ENCODE measurements around the gene SCAF1. TPM values are rescaled to one million over a fixed set of nuclear protein-coding genes. Genes with fewer than 3 reads are reported as not detected.

Gene SCAF1
- total and polyA plus RNA-seq, 2 of the 13 experiments (the other 11 are each of a cell fraction or from before 2014, with no cell fraction given): 3.3 to 6.1 TPM

DNA sequence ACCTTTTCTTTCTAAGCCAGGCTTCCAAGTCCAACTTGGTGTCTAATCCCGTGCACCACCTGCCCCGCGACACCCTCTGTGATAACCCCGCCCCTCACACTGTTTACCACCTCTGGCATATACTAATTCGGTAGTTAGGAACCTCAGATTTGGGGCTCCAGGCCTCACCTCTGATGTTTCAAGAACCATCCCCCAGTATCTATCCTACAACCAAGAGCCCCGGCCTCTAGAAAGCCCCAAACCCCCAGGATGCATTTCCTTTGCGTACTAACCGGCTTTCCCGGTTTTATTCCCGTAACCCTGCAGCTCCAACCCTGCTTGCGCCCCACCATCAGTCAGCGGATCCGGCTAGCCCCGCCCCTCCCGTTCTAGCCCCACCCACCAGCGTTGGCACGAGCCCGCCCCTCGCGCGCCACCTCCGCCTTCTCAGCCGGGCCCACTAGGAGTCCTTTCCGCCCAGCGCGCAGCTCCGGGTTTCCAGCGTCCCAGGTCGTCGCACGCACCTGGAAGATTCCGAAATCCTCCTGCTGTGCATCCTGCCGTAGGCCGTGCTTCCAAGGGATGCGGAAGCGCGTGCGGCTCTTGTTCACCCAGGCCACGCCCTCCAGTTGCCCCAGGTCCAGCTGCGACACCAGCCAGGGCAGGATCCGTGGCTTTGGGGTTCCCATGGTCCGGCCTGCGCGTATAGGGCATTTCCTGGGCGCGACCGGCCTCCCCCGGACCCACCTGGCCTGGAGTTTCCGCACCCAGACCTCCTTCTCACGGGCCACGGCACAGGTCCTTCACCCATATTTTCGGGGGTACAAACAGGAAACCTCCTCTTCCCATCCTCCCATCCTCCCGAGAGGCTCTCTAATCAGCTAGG lies 22.4 kb downstream of the SCAF1 start (continued):
- TF ChIP-seq, protein P1, sequence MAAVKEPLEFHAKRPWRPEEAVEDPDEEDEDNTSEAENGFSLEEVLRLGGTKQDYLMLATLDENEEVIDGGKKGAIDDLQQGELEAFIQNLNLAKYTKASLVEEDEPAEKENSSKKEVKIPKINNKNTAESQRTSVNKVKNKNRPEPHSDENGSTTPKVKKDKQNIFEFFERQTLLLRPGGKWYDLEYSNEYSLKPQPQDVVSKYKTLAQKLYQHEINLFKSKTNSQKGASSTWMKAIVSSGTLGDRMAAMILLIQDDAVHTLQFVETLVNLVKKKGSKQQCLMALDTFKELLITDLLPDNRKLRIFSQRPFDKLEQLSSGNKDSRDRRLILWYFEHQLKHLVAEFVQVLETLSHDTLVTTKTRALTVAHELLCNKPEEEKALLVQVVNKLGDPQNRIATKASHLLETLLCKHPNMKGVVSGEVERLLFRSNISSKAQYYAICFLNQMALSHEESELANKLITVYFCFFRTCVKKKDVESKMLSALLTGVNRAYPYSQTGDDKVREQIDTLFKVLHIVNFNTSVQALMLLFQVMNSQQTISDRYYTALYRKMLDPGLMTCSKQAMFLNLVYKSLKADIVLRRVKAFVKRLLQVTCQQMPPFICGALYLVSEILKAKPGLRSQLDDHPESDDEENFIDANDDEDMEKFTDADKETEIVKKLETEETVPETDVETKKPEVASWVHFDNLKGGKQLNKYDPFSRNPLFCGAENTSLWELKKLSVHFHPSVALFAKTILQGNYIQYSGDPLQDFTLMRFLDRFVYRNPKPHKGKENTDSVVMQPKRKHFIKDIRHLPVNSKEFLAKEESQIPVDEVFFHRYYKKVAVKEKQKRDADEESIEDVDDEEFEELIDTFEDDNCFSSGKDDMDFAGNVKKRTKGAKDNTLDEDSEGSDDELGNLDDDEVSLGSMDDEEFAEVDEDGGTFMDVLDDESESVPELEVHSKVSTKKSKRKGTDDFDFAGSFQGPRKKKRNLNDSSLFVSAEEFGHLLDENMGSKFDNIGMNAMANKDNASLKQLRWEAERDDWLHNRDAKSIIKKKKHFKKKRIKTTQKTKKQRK (IDR thresholded peaks at IDR 0.05; ENCODE audit: low read length): no peak
- no peak for TF ChIP-seq RFXANK (CRISPR knock-in tag; IDR thresholded peaks at IDR 0.05)
- TF ChIP-seq HMG20B (CRISPR knock-in tag; conservative IDR thresholded peaks at IDR 0.05): no peak
- peak; percentile 68; the same call in 1 of the 2 replicates for TF ChIP-seq ELF1 (CRISPR knock-in tag; IDR thresholded peaks at IDR 0.05)
- TF ChIP-seq, protein P2, sequence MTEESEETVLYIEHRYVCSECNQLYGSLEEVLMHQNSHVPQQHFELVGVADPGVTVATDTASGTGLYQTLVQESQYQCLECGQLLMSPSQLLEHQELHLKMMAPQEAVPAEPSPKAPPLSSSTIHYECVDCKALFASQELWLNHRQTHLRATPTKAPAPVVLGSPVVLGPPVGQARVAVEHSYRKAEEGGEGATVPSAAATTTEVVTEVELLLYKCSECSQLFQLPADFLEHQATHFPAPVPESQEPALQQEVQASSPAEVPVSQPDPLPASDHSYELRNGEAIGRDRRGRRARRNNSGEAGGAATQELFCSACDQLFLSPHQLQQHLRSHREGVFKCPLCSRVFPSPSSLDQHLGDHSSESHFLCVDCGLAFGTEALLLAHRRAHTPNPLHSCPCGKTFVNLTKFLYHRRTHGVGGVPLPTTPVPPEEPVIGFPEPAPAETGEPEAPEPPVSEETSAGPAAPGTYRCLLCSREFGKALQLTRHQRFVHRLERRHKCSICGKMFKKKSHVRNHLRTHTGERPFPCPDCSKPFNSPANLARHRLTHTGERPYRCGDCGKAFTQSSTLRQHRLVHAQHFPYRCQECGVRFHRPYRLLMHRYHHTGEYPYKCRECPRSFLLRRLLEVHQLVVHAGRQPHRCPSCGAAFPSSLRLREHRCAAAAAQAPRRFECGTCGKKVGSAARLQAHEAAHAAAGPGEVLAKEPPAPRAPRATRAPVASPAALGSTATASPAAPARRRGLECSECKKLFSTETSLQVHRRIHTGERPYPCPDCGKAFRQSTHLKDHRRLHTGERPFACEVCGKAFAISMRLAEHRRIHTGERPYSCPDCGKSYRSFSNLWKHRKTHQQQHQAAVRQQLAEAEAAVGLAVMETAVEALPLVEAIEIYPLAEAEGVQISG (CRISPR knock-in tag; IDR thresholded peaks at IDR 0.05): peak; percentile 60
- TF ChIP-seq ZNF768 (CRISPR knock-in tag; IDR thresholded peaks at IDR 0.05): peak; percentile 79; the same call in 1 of the 2 replicates
- TF ChIP-seq ZEB1 (IDR thresholded peaks at IDR 0.05; ENCODE audit: insufficient replicate concordance, low read depth): peak; percentile 43
- no peak for TF ChIP-seq KDM5A (IDR thresholded peaks at IDR 0.05; ENCODE audit: borderline replicate concordance, low read length)
- TF ChIP-seq IRF2 (CRISPR knock-in tag; IDR thresholded peaks at IDR 0.05): peak; percentile 55; the same call in 1 of the 2 replicates
- TF ChIP-seq CEBPG (CRISPR knock-in tag; IDR thresholded peaks at IDR 0.05): 0 out of 2 replicates have a peak, but pooled peaks have one; percentile 14
- peak; percentile 71 for TF ChIP-seq XRCC5 (optimal IDR thresholded peaks at IDR 0.05; ENCODE audit: low read length)
- TF ChIP-seq, protein P3, sequence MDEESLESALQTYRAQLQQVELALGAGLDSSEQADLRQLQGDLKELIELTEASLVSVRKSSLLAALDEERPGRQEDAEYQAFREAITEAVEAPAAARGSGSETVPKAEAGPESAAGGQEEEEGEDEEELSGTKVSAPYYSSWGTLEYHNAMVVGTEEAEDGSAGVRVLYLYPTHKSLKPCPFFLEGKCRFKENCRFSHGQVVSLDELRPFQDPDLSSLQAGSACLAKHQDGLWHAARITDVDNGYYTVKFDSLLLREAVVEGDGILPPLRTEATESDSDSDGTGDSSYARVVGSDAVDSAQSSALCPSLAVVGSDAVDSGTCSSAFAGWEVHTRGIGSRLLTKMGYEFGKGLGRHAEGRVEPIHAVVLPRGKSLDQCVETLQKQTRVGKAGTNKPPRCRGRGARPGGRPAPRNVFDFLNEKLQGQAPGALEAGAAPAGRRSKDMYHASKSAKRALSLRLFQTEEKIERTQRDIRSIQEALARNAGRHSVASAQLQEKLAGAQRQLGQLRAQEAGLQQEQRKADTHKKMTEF (CRISPR knock-in tag; IDR thresholded peaks at IDR 0.05): peak; percentile 59; the same call in 1 of the 2 replicates
- TF ChIP-seq ZBTB8A (CRISPR knock-in tag; IDR thresholded peaks at IDR 0.05; ENCODE audit: borderline replicate concordance, low read depth): no peak
- 0 out of 2 replicates have a peak, but pooled peaks have one; percentile 31 for TF ChIP-seq ZBTB7B (CRISPR knock-in tag; IDR thresholded peaks at IDR 0.05)
- TF ChIP-seq ZNF138 (CRISPR knock-in tag; IDR thresholded peaks at IDR 0.05; ENCODE audit: low read depth): no peak
- TF ChIP-seq, protein P4, sequence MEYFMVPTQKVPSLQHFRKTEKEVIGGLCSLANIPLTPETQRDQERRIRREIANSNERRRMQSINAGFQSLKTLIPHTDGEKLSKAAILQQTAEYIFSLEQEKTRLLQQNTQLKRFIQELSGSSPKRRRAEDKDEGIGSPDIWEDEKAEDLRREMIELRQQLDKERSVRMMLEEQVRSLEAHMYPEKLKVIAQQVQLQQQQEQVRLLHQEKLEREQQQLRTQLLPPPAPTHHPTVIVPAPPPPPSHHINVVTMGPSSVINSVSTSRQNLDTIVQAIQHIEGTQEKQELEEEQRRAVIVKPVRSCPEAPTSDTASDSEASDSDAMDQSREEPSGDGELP (IDR thresholded peaks at IDR 0.05; ENCODE audit: borderline replicate concordance, low read depth): peak; percentile 29; the same call in 1 of the 2 replicates
- TF ChIP-seq, protein P5, sequence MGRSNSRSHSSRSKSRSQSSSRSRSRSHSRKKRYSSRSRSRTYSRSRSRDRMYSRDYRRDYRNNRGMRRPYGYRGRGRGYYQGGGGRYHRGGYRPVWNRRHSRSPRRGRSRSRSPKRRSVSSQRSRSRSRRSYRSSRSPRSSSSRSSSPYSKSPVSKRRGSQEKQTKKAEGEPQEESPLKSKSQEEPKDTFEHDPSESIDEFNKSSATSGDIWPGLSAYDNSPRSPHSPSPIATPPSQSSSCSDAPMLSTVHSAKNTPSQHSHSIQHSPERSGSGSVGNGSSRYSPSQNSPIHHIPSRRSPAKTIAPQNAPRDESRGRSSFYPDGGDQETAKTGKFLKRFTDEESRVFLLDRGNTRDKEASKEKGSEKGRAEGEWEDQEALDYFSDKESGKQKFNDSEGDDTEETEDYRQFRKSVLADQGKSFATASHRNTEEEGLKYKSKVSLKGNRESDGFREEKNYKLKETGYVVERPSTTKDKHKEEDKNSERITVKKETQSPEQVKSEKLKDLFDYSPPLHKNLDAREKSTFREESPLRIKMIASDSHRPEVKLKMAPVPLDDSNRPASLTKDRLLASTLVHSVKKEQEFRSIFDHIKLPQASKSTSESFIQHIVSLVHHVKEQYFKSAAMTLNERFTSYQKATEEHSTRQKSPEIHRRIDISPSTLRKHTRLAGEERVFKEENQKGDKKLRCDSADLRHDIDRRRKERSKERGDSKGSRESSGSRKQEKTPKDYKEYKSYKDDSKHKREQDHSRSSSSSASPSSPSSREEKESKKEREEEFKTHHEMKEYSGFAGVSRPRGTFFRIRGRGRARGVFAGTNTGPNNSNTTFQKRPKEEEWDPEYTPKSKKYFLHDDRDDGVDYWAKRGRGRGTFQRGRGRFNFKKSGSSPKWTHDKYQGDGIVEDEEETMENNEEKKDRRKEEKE (IDR thresholded peaks at IDR 0.05): no peak
- no peak for TF ChIP-seq HOXA9 (CRISPR knock-in tag; IDR thresholded peaks at IDR 0.05; ENCODE audit: borderline replicate concordance)

Data from HepG2 (cell line).